Prostate gland (tissue), 2 donors: ENCODE data around the gene ELP5. TPM values are rescaled to one million over a fixed set of nuclear protein-coding genes. Genes with fewer than 3 reads are reported as not detected.

Experiments
- DNase-seq: peaks from one replicate; pipeline ENCODE4 v3.0.0-alpha.2; 2019; ENCODE audit warnings: low spot score
- H3K27ac ChIP-seq, 2 donors: fragments of 200-600 bp; sonication (generic); 2 replicates each; pipeline ENCODE4 v1.5.1; 2017 to 2019
- H3K27me3 ChIP-seq: fragments of 200-600 bp; sonication (generic); replicated peaks from 2 replicates; pipeline ENCODE4 v1.5.1; 2019; ENCODE audit not compliant: insufficient read depth
- H3K36me3 ChIP-seq, 2 donors: fragments of 200-600 bp; sonication (generic); 1 replicate in 1 of 2; 2 replicates in 1 of 2; pipeline versions ENCODE4 v1.5.1 to v1.8.1; 2017 to 2019
- H3K4me1 ChIP-seq: fragments of 200-600 bp; sonication (generic); replicated peaks from 2 replicates; pipeline ENCODE4 v1.5.1; 2019
- H3K4me3 ChIP-seq, 2 donors: fragments of 200-600 bp; sonication (generic); 2 replicates each; pipeline ENCODE4 v1.5.1; 2017 to 2019
- H3K9me3 ChIP-seq: fragments of 200-600 bp; sonication (generic); 2 replicates; pipeline ENCODE4 v1.5.1; 2017
- POLR2A ChIP-seq: fragments of 450-650 bp; IDR thresholded peaks from one replicate; pipeline ENCODE4 v1.6.1; 2016; ENCODE audit warnings: antibody characterized with exemption, mild to moderate bottlenecking
- POLR2AphosphoS5 ChIP-seq: sonication (generic); formaldehyde crosslinking; IDR thresholded peaks from one replicate; pipeline ENCODE4 v1.6.1; 2017; ENCODE audit warnings: antibody characterized with exemption
- WGBS: methylation state at CpG from one replicate; pipeline ENCODE4 v1.1.5; 2018; 5-methylcytosine and 5-hydroxymethylcytosine counted together
- intact Hi-C: fragments of 100-400 bp; cut with DNase I; formaldehyde crosslinking; loops from one replicate; pipeline ENCODE4 v1.14.2; 2022
- total RNA-seq, 2 donors: library from RNA; depleted of rRNA; stranded (reverse); fragments of >200 nt; gene quantifications; one replicate each; pipeline ENCODE4 v1.1.0, GENCODE V29; 2016
- TF ChIP-seq, protein P1 (sequence below), 4 experiments: fragments of 200-600 bp in 2 of 4; fragments of 450-650 bp in 2 of 4; sonication (generic) in 2 of 4; IDR thresholded peaks; 1 replicate in 3 of 4; 2 replicates in 1 of 4; pipeline ENCODE4 v1.5.1; 2016 to 2019; ENCODE audit warnings: antibody characterized with exemption in 4 of 4, mild to moderate bottlenecking in 2 of 4, moderate library complexity in 2 of 4

The ELP5 gene
- total RNA-seq, 2 donors from 2014 or later: 50.1 to 65.2 TPM

DNA sequence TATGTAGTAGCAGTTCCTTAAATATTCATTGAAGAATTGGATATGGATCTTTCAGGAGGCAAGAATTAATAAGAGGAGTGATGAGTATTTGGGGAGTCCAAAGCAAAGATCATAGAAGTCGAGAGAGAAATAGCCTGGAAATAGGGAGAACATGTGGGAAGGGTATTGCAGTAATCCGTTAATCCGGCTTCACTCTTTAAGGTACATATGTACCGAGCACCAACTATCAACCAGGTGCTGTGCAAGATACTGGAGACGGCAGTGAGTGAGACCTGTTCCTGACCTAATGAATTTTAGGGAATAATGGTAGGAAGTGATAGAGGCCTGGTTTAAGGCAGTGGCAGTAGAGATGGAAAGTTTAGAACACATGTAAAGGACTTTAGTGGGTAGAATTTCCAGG is 1.1 kb downstream of the ELP5 start:
- intact Hi-C loops: loop anchor here (2.0 kb wide), 1 partner anchor 28 kb away; the partner anchor contains the start of gene SLC2A4
- 68% methylated on average over 5 of the region's 5 CpGs for WGBS
- peak overlapping the region; percentile 98 for H3K4me3 ChIP-seq
- H3K9me3 ChIP-seq: no peaks in the 10 kb centered on the region
- DNase-seq: no peak
- no peaks in the 10 kb centered on the region for H3K36me3 ChIP-seq
- TF ChIP-seq, protein P1, sequence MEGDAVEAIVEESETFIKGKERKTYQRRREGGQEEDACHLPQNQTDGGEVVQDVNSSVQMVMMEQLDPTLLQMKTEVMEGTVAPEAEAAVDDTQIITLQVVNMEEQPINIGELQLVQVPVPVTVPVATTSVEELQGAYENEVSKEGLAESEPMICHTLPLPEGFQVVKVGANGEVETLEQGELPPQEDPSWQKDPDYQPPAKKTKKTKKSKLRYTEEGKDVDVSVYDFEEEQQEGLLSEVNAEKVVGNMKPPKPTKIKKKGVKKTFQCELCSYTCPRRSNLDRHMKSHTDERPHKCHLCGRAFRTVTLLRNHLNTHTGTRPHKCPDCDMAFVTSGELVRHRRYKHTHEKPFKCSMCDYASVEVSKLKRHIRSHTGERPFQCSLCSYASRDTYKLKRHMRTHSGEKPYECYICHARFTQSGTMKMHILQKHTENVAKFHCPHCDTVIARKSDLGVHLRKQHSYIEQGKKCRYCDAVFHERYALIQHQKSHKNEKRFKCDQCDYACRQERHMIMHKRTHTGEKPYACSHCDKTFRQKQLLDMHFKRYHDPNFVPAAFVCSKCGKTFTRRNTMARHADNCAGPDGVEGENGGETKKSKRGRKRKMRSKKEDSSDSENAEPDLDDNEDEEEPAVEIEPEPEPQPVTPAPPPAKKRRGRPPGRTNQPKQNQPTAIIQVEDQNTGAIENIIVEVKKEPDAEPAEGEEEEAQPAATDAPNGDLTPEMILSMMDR (IDR thresholded peaks at IDR 0.05): no peak
- TF ChIP-seq POLR2AphosphoS5: no peak
- no peak for TF ChIP-seq POLR2A
- no peaks in the 10 kb centered on the region for H3K27me3 ChIP-seq
- peak overlapping the region; percentile 100 for H3K27ac ChIP-seq
- peaks cover 13% of the 10 kb centered on the region for H3K4me1 ChIP-seq

- no peak for TF ChIP-seq POLR2AphosphoS5
- H3K36me3 ChIP-seq: no peaks in the 10 kb centered on the region
- DNase-seq: no peak
- intact Hi-C loops: no loop called here
- 89% methylated on average over 4 of the region's 4 CpGs for WGBS
- peak overlapping the region in 1 of 2 donors; percentile 63 for H3K27ac ChIP-seq
- no peak overlapping the region for H3K4me3 ChIP-seq
- H3K4me1 ChIP-seq: peaks cover 12% of the 10 kb centered on the region
- H3K27me3 ChIP-seq: no peaks in the 10 kb centered on the region
- H3K9me3 ChIP-seq: no peaks in the 10 kb centered on the region
Observed at GRCh38 chr17:7254511-7254910, 2.5 kb downstream of the ELP5 start.

- H3K27ac ChIP-seq: no peak overlapping the region
- no peak for TF ChIP-seq POLR2AphosphoS5
- TF ChIP-seq, protein P1 (IDR thresholded peaks at IDR 0.05): no peak
- no peak for TF ChIP-seq POLR2A
- peaks cover 8% of the 10 kb centered on the region for H3K4me1 ChIP-seq
- no peak for DNase-seq
- no peaks in the 10 kb centered on the region for H3K36me3 ChIP-seq
- H3K27me3 ChIP-seq: no peaks in the 10 kb centered on the region
- 89% methylated on average over 8 of the region's 8 CpGs for WGBS
- no peak overlapping the region for H3K4me3 ChIP-seq
- intact Hi-C loops: no loop called here
- no peaks in the 10 kb centered on the region for H3K9me3 ChIP-seq
Observed at GRCh38 chr17:7256766-7257456, 4.9 kb downstream of the ELP5 start.

DNA sequence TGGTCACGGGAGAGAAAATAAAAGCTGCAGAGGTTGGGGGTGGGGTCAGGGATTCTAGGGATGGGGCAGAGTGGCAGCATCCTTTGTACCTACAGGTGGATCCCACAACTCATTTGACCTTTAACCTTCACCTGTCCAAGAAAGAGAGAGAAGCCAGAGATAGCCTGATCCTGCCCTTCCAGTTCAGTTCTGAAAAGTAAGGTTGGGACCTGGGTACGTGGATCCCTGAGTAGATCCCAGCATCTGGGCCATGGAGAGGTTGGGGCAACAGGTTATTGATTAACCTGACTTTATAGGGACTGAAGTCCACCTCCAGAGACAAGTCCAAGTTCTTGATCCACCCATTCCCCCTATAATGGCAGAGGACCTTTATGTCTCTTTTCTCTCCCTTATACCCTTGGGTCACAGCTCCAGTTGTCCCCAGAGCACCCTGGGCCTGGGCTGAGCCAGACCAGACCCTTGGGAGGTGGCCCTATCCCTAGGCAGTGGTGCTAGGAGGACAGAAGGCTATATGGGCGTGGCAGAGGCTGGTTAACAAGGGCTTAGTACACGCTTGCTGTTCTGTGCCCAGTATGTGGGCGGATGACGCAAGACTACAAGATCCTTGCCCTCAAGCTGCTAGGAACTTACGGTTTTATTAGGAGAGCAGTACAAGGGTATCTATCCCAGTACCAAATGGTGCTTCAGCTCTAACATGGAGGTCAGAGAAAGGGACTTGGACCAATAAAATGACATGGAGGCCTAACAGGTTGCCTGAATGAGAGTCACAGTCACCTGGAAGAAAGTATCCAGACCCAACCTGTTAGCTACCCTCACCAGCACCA is 6.9 kb downstream of the ELP5 start:
- peak; percentile 68 for DNase-seq
- Histone ChIP-seq H3K4me1 (peaks cover 19% of the 10 kb centered on the region), H3K27ac (peak overlapping the region; percentile 61 to 91), H3K27me3 (no peaks in the 10 kb centered on the region), H3K9me3 (no peaks in the 10 kb centered on the region), H3K4me3 (no peak overlapping the region), H3K36me3 (no peaks in the 10 kb centered on the region)
- intact Hi-C loops: no loop called here
- 62% methylated on average over 7 of the region's 7 CpGs for WGBS
- TF ChIP-seq, protein P1 (IDR thresholded peaks at IDR 0.05): no peak
- TF ChIP-seq POLR2A (peak; percentile 33), POLR2AphosphoS5 (peak; percentile 85)

- Histone ChIP-seq H3K27ac (peak overlapping the region; percentile 61 to 91), H3K27me3 (no peaks in the 10 kb centered on the region), H3K9me3 (no peaks in the 10 kb centered on the region), H3K4me3 (no peak overlapping the region), H3K4me1 (peaks cover 23% of the 10 kb centered on the region), H3K36me3 (no peaks in the 10 kb centered on the region)
- WGBS: 90% methylated on average over 6 of the region's 6 CpGs
- TF ChIP-seq POLR2A (no peak), POLR2AphosphoS5 (no peak)
- TF ChIP-seq, protein P1 (IDR thresholded peaks at IDR 0.05): no peak
- intact Hi-C loops: no loop called here
- DNase-seq: no peak
Observed at GRCh38 chr17:7259555-7259889, 7.5 kb downstream of the ELP5 start.
